ENCODE measurements around the gene STIM2. TPM values are rescaled to one million over a fixed set of nuclear protein-coding genes. Genes with fewer than 3 reads are reported as not detected.
A peak's percentile ranks its signal among the peaks of the same experiment; 100 is the strongest.

STIM2 gene
- total RNA-seq, 4 donors from 2014 or later, result 17.2 to 71.4 (median 20.7) TPM

DNA sequence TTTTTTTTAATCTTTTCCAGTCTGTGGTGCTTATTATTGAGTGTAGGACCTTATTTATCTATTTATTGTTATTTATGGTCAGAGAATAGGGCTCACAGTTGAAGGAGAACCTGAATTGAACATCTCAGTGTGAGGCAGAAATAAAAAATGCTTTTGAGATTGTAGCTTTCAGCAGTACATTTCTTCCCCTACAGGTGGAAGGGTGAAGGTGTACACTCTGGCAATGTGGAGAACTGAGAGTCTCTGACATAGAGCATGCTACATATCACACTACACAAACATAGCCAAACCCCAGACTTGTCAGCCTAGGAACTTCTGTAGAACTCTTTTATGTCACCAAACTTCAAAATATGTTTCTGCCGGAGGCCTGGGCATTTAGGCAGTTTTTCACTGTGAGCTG lies 140.2 kb downstream of the STIM2 start:
- no peaks in the 10 kb centered on the region for H3K27me3 ChIP-seq
- 80% methylated on average over 1 of the region's 1 CpG; no CpG with 5 or more reads in 1 of the 2 donors for WGBS, 2 donors (ENCODE audit: low coverage in 1 of 2)
- in situ Hi-C loops (cut with MboI; ENCODE audit: low pct_ligation_motif_present in 1 of 4, low pct_unique_long_range_greater_than_20kb in 1 of 4, low sequenced_read_pairs in 3 of 4), result loop anchor here (10.0 to 25.0 kb wide), 6 partner anchors 136 to 664 kb away; partner anchors contain the start of genes STIM2 (in 1 of the 4) and TBC1D19 (in 1 of the 4)
- H3K36me3 ChIP-seq, result no peaks in the 10 kb centered on the region
- no peak for DNase-seq
- peaks cover 0 to 21% (median 8%) of the 10 kb centered on the region in 4 donors for H3K4me1 ChIP-seq
- no peak overlapping the region for H3K27ac ChIP-seq
- intact Hi-C loops (cut with DNase I; ENCODE audit: low total_unique reads), result no loop called here
- no peaks in the 10 kb centered on the region for H3K9me3 ChIP-seq
- TF ChIP-seq, protein P1, sequence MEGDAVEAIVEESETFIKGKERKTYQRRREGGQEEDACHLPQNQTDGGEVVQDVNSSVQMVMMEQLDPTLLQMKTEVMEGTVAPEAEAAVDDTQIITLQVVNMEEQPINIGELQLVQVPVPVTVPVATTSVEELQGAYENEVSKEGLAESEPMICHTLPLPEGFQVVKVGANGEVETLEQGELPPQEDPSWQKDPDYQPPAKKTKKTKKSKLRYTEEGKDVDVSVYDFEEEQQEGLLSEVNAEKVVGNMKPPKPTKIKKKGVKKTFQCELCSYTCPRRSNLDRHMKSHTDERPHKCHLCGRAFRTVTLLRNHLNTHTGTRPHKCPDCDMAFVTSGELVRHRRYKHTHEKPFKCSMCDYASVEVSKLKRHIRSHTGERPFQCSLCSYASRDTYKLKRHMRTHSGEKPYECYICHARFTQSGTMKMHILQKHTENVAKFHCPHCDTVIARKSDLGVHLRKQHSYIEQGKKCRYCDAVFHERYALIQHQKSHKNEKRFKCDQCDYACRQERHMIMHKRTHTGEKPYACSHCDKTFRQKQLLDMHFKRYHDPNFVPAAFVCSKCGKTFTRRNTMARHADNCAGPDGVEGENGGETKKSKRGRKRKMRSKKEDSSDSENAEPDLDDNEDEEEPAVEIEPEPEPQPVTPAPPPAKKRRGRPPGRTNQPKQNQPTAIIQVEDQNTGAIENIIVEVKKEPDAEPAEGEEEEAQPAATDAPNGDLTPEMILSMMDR (IDR thresholded peaks at IDR 0.05), result peak in 2 of 5 experiments; percentile 22 to 23
- TF ChIP-seq POLR2A (IDR thresholded peaks at IDR 0.05) (no peak), POLR2AphosphoS5 (IDR thresholded peaks at IDR 0.05) (no peak), EP300 (IDR thresholded peaks at IDR 0.05; ENCODE audit: low read depth) (no peak)
- H3K4me3 ChIP-seq, result no peak overlapping the region

DNA sequence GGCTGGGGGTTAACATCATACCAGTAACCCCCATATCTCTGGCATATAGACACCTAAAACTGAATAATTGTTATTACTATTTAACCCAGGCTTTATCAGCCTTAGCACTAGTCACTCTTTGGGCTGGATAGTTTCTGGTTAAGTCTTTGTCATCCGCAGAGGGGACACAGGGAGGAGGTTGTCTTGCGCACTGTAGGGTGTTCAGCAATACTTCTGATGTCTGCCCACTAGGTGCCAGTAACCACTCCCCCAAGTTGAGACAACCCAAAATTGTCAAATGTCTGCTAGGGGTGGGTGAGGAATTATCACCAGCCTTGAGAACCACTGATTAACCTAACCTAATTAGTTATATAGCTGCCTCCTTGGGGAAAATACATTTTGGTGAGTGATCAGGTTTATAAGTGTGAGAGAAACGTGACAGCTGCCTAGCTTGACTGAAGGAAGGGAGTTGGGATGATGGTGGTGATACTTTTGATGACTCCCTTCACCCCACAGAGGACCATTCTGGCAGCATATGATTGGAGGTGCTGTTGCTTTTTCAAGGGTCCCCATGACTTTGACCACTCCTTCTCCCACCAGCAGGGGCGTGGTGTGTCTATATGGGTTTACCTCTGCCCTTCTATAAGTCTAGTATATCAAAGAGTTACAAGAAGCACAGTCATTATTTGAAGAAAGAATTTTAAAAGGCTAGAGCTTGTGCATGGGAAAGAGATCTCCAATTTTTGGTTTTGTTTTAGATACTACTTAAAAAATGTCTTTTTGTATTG lies 140.9 kb downstream of the STIM2 start:
- 98 to 100% methylated on average over 4 of the region's 4 CpGs for WGBS, 2 donors (ENCODE audit: low coverage in 1 of 2)
- no peaks in the 10 kb centered on the region for H3K27me3 ChIP-seq
- H3K36me3 ChIP-seq, result no peaks in the 10 kb centered on the region
- no peaks in the 10 kb centered on the region for H3K9me3 ChIP-seq
- H3K4me3 ChIP-seq, result no peak overlapping the region
- in situ Hi-C loops (cut with MboI; ENCODE audit: low pct_ligation_motif_present in 1 of 4, low pct_unique_long_range_greater_than_20kb in 1 of 4, low sequenced_read_pairs in 3 of 4) (loop anchor here (10.0 to 25.0 kb wide), 6 partner anchors 137 to 664 kb away; partner anchors contain the start of genes STIM2 (in 1 of the 4) and TBC1D19 (in 1 of the 4)), intact Hi-C loops (cut with DNase I; ENCODE audit: low total_unique reads) (no loop called here)
- TF ChIP-seq POLR2A (IDR thresholded peaks at IDR 0.05) (no peak), POLR2AphosphoS5 (IDR thresholded peaks at IDR 0.05) (no peak), EP300 (IDR thresholded peaks at IDR 0.05; ENCODE audit: low read depth) (no peak)
- TF ChIP-seq, protein P1 (IDR thresholded peaks at IDR 0.05), result no peak
- H3K4me1 ChIP-seq, result peaks cover 0 to 28% (median 8%) of the 10 kb centered on the region in 4 donors
- DNase-seq, result no peak
- H3K27ac ChIP-seq, result no peak overlapping the region

- Histone ChIP-seq H3K27ac (no peak overlapping the region), H3K9me3 (no peaks in the 10 kb centered on the region), H3K36me3 (no peaks in the 10 kb centered on the region), H3K4me3 (no peak overlapping the region), H3K27me3 (no peaks in the 10 kb centered on the region), H3K4me1 (peaks cover 0 to 38% (median 8%) of the 10 kb centered on the region in 4 donors)
- TF ChIP-seq POLR2A (IDR thresholded peaks at IDR 0.05) (no peak), POLR2AphosphoS5 (IDR thresholded peaks at IDR 0.05) (no peak), EP300 (IDR thresholded peaks at IDR 0.05; ENCODE audit: low read depth) (no peak)
- TF ChIP-seq, protein P1 (IDR thresholded peaks at IDR 0.05), result no peak
- no peak for DNase-seq
- intact Hi-C loops (cut with DNase I; ENCODE audit: low total_unique reads), result no loop called here
- in situ Hi-C loops (cut with MboI; ENCODE audit: low pct_ligation_motif_present in 1 of 4, low pct_unique_long_range_greater_than_20kb in 1 of 4, low sequenced_read_pairs in 3 of 4), result loop anchor here (10.0 to 25.0 kb wide), 6 partner anchors 139 to 666 kb away; partner anchors contain the start of genes STIM2 (in 1 of the 4) and TBC1D19 (in 1 of the 4)
- WGBS, 2 donors (ENCODE audit: low coverage in 1 of 2), result 31 to 83% methylated on average over 1 to 5 of the region's 5 CpGs
Observed at GRCh38 chr4:27003642-27004113, 143.0 kb downstream of the STIM2 start.

GRCh38 chr4:27005501-27005900 lies 144.9 kb downstream of the STIM2 start:
- H3K27ac ChIP-seq, result peak overlapping the region in 3 of 4 donors; percentile 6 to 39 (median 13)

More at GRCh38 chr4:27005501-27005900, 144.9 kb downstream of the STIM2 start:
- no peak for DNase-seq
- in situ Hi-C loops (cut with MboI; ENCODE audit: low pct_ligation_motif_present in 1 of 4, low pct_unique_long_range_greater_than_20kb in 1 of 4, low sequenced_read_pairs in 3 of 4), result loop anchor here (10.0 to 25.0 kb wide), 6 partner anchors 141 to 668 kb away; partner anchors contain the start of genes STIM2 (in 1 of the 4) and TBC1D19 (in 1 of the 4)
- H3K4me1 ChIP-seq, result peaks cover 0 to 48% (median 8%) of the 10 kb centered on the region in 4 donors
- intact Hi-C loops (cut with DNase I; ENCODE audit: low total_unique reads), result no loop called here
- no peaks in the 10 kb centered on the region for H3K27me3 ChIP-seq
- TF ChIP-seq EP300 (IDR thresholded peaks at IDR 0.05; ENCODE audit: low read depth) (no peak), POLR2AphosphoS5 (IDR thresholded peaks at IDR 0.05) (no peak), POLR2A (IDR thresholded peaks at IDR 0.05) (no peak)
- TF ChIP-seq, protein P1 (IDR thresholded peaks at IDR 0.05), result no peak
- no peaks in the 10 kb centered on the region for H3K9me3 ChIP-seq
- no peak overlapping the region for H3K4me3 ChIP-seq
- H3K36me3 ChIP-seq, result no peaks in the 10 kb centered on the region

All from transverse colon (tissue), 4 donors.